B cell (primary cell): Measurements from ENCODE around the gene MYB. TPM values are rescaled to one million over a fixed set of nuclear protein-coding genes. Genes with fewer than 3 reads are reported as not detected.

Source experiments
- ATAC-seq: fragments of 200-7000 bp; cut with Tn5 transposase; one replicate; pipeline ENCODE4 v1.10.0; 2021; ENCODE audit warnings: low read depth, mild to moderate bottlenecking, moderate number of reproducible peaks, moderate library complexity
- CTCF ChIA-PET: fragments of 350-600 bp; sonication (Branson Sonifier 250); formaldehyde crosslinking; loops from one replicate; lab custom pipeline; 2021; ENCODE audit warnings: antibody characterized with exemption, inconsistent platforms; lab: Charles Lee
- POLR2A ChIA-PET: fragments of 350-600 bp; sonication (Branson Sonifier 250); formaldehyde crosslinking; loops from one replicate; lab custom pipeline; 2021; ENCODE audit warnings: antibody characterized with exemption; lab: Charles Lee
- DNase-seq: peaks from one replicate; pipeline ENCODE4 v3.0.0; 2013
- H2AFZ ChIP-seq: 2 replicates; pipeline ENCODE4 v1.6.1; 2012; ENCODE audit warnings: mild to moderate bottlenecking, low read depth, low read length; ENCODE audit not compliant: insufficient read depth, poor library complexity, severe bottlenecking
- H3K27ac ChIP-seq, 2 donors: 1 replicate in 1 of 2; 2 replicates in 1 of 2; pipeline ENCODE4 v1.5.1; 2012 to 2013; ENCODE audit warnings: low read length in 2 of 2, mild to moderate bottlenecking in 2 of 2, moderate library complexity in 1 of 2
- H3K27me3 ChIP-seq, 4 experiments: fragments of 200-600 bp in 1 of 4; sonication (generic) in 1 of 4; replicated peaks in 1 of 4; 1 replicate in 2 of 4; 2 replicates in 2 of 4; pipeline versions ENCODE4 v1.6.1 to v1.7.0; 2013 to 2016; ENCODE audit warnings: low read length in 3 of 4, mild to moderate bottlenecking in 2 of 4, mixed read lengths in 1 of 4, moderate library complexity in 1 of 4; ENCODE audit not compliant: insufficient read depth in 4 of 4, control insufficient read depth in 3 of 4; ENCODE audit errors: control extremely low read depth in 1 of 4
- H3K36me3 ChIP-seq, 2 experiments: replicated peaks in 1 of 2; 1 replicate in 1 of 2; 2 replicates in 1 of 2; pipeline versions ENCODE4 v1.6.1 to v1.7.1; 2013; ENCODE audit warnings: low read length in 1 of 2; ENCODE audit not compliant: insufficient read depth in 2 of 2, control insufficient read depth in 1 of 2; ENCODE audit errors: control extremely low read depth in 1 of 2, extremely low read depth in 1 of 2
- H3K4me1 ChIP-seq, 2 donors: fragments of 200-600 bp in 1 of 2; sonication (generic) in 1 of 2; 1 replicate in 1 of 2; 2 replicates in 1 of 2; pipeline versions ENCODE4 v1.5.1 to v1.6.1; 2013 to 2017; ENCODE audit warnings: low read length in 2 of 2; ENCODE audit not compliant: control insufficient read depth in 2 of 2, insufficient read depth in 2 of 2
- H3K4me2 ChIP-seq: replicated peaks from 2 replicates; pipeline ENCODE3; 2012; ENCODE audit warnings: mild to moderate bottlenecking, low read depth, low read length; ENCODE audit not compliant: poor library complexity, severe bottlenecking
- H3K4me3 ChIP-seq, 5 experiments: fragments of 200-600 bp in 1 of 5; sonication (generic) in 1 of 5; 1 replicate in 3 of 5; 2 replicates in 2 of 5; pipeline versions ENCODE4 v1.5.1 to v1.7.0; 2011 to 2016; ENCODE audit warnings: low read length in 4 of 5, mild to moderate bottlenecking in 4 of 5, low read depth in 2 of 5, control low read depth in 1 of 5, moderate library complexity in 1 of 5; ENCODE audit not compliant: insufficient read depth in 1 of 5; ENCODE audit errors: control extremely low read depth in 1 of 5, extremely low read depth in 1 of 5
- H3K79me2 ChIP-seq: fragments of 200-600 bp; sonication (generic); one replicate; pipeline ENCODE4 v1.6.0; 2016; ENCODE audit warnings: low read length; ENCODE audit not compliant: control insufficient read depth, insufficient read depth
- H3K9ac ChIP-seq: fragments of 200-600 bp; sonication (generic); 2 replicates; pipeline ENCODE4 v1.6.1; 2017; ENCODE audit warnings: mild to moderate bottlenecking, low read length, moderate library complexity
- H3K9me3 ChIP-seq, 3 donors: one replicate each; pipeline versions ENCODE4 v1.6.1 to v1.7.1; 2013; ENCODE audit warnings: low read length in 2 of 3; ENCODE audit not compliant: control insufficient read depth in 2 of 3, insufficient read depth in 1 of 3; ENCODE audit errors: control extremely low read depth in 1 of 3
- H4K20me1 ChIP-seq: 2 replicates; pipeline ENCODE4 v1.6.0; 2012; ENCODE audit warnings: mild to moderate bottlenecking, low read length; ENCODE audit not compliant: insufficient read depth, control insufficient read depth, poor library complexity, severe bottlenecking
- H3K27ac Mint-ChIP-seq: one replicate; pipeline ENCODE4 v1.8.0; 2021; ENCODE audit warnings: mixed read lengths
- H3K27me3 Mint-ChIP-seq: one replicate; pipeline ENCODE4 v1.8.0; 2021; ENCODE audit warnings: mixed read lengths
- H3K4me1 Mint-ChIP-seq: one replicate; pipeline ENCODE4 v1.8.0; 2021; ENCODE audit warnings: mixed read lengths
- H3K4me3 Mint-ChIP-seq: one replicate; pipeline ENCODE4 v1.8.0; 2021; ENCODE audit warnings: mixed read lengths
- H3K9me3 Mint-ChIP-seq: one replicate; pipeline ENCODE4 v1.8.0; 2022; ENCODE audit warnings: mixed read lengths; ENCODE audit not compliant: insufficient read depth
- CTCF ChIP-seq: fragments of 200-600 bp; IDR thresholded peaks from one replicate; pipeline ENCODE4 v1.8.0; 2022; ENCODE audit warnings: antibody characterized with exemption, mild to moderate bottlenecking
- EZH2 ChIP-seq: IDR thresholded peaks from 2 replicates; pipeline ENCODE4 v1.6.1; 2012; ENCODE audit warnings: borderline replicate concordance, low read depth, mild to moderate bottlenecking, moderate library complexity, low read length; ENCODE audit not compliant: insufficient read depth, poor library complexity, severe bottlenecking
- WGBS: methylation state at CpG from one replicate; pipeline ENCODE4 v1.1.5; 2013; ENCODE audit warnings: missing lambda C conversion rate; ENCODE audit not compliant: insufficient coverage; 5-methylcytosine and 5-hydroxymethylcytosine counted together
- intact Hi-C: fragments of 100-400 bp; cut with micrococcal nuclease; formaldehyde crosslinking; loops from one replicate; pipeline ENCODE4 v1.10.0; 2022
- polyA plus RNA-seq: library from polyadenylated mRNA; depleted of rRNA; stranded (reverse); fragments of >200 nt; gene quantifications from 2 replicates; pipeline ENCODE4 v1.2.3, GENCODE V29; 2012
- total RNA-seq, 2 donors: library from RNA; stranded (reverse); fragments of 120-200 nt in 1 of 2; gene quantifications; 1 replicate in 1 of 2; 2 replicates in 1 of 2; pipeline versions ENCODE4 v1.2.3 to v1.2.4, GENCODE V29; 2013 to 2022

MYB gene
- total and polyA plus RNA-seq, 2 donors (not counting 1 experiment from before 2014, with no cell fraction given): 0.46 to 1.4 TPM

- intact Hi-C loops: no loop called here
- 92% methylated on average over 4 of the region's 6 CpGs for WGBS
- Mint-ChIP-seq H3K4me3 (no peak overlapping the region), H3K27ac (no peak overlapping the region), H3K4me1 (no peaks in the 10 kb centered on the region), H3K27me3 (peaks cover 4% of the 10 kb centered on the region), H3K9me3 (no peaks in the 10 kb centered on the region)
- Histone ChIP-seq H3K4me2 (no peak overlapping the region), H2AFZ (no peak overlapping the region), H3K36me3 (no peaks in the 10 kb centered on the region), H3K27ac (no peak overlapping the region), H4K20me1 (no peaks in the 10 kb centered on the region), H3K4me3 (no peak overlapping the region), H3K27me3 (peaks cover 0 to 3% (median 0%) of the 10 kb centered on the region in 4 experiments), H3K9me3 (peaks cover 0 to 3% (median 0%) of the 10 kb centered on the region in 3 donors), H3K79me2 (no peaks in the 10 kb centered on the region), H3K9ac (no peak overlapping the region), H3K4me1 (no peaks in the 10 kb centered on the region)
- POLR2A ChIA-PET: no interaction called here
- DNase-seq: no peak
- CTCF ChIA-PET: interaction anchor here (1.2 to 1.4 kb wide), 2 partner anchors 22 to 116 kb away, joined by 3 read pairs; no protein-coding TSS in a partner anchor
- TF ChIP-seq EZH2 (no peak), CTCF (no peak)
- no peak for ATAC-seq
Measured at GRCh38 chr6:135258970-135259369, 77.9 kb downstream of the MYB start.

GRCh38 chr6:135260612-135261011 is 79.5 kb downstream of the MYB start:
- intact Hi-C loops: no loop called here
- H3K27me3 Mint-ChIP-seq: peaks cover 4% of the 10 kb centered on the region
- no peak overlapping the region for H3K4me3 Mint-ChIP-seq
- no peaks in the 10 kb centered on the region for H3K36me3 ChIP-seq
- ATAC-seq (no peak), DNase-seq (no peak)
- H3K27me3 ChIP-seq: peaks cover 0 to 3% (median 0%) of the 10 kb centered on the region in 4 experiments
- H3K9me3 ChIP-seq: peaks cover 0 to 3% (median 0%) of the 10 kb centered on the region in 3 donors
- CTCF ChIA-PET: no interaction called here
- H3K4me1 Mint-ChIP-seq: peaks cover 4% of the 10 kb centered on the region
- POLR2A ChIA-PET: no interaction called here
- H3K4me3 ChIP-seq: no peak overlapping the region
- no peaks in the 10 kb centered on the region for H3K79me2 ChIP-seq
- no peak overlapping the region for H2AFZ ChIP-seq
- no CpG with 5 or more reads among the region's 4 CpGs for WGBS
- no peak overlapping the region for H3K27ac Mint-ChIP-seq
- H3K9ac ChIP-seq: no peak overlapping the region
- no peak overlapping the region for H3K4me2 ChIP-seq
- H3K4me1 ChIP-seq: peaks cover 3% of the 10 kb centered on the region in 2 donors
- no peak overlapping the region for H3K27ac ChIP-seq
- TF ChIP-seq EZH2: no peak
- TF ChIP-seq CTCF: no peak
- H3K9me3 Mint-ChIP-seq: no peaks in the 10 kb centered on the region
- H4K20me1 ChIP-seq: no peaks in the 10 kb centered on the region
